Activated CD4-positive, CD25-positive, alpha-beta regulatory T cell (primary cell): ENCODE results near the gene ZNF493.
A peak's percentile ranks its signal among the peaks of the same experiment; 100 is the strongest.

Source experiments
- DNase-seq, 4 experiments: peaks; one replicate each; lab custom pipeline; 2025; lab: John Stamatoyannopoulos, UW

The ZNF493 gene

GRCh38 chr19:21396893-21397572 lies at the start of gene ZNF493:
Gene ZNF493, plus strand, starts transcription at chr19:21397133. Its CDS starts 105 bp downstream, at chr19:21397238.
- DNase-seq, result peak; percentile 64 to 81 (median 76)

DNA sequence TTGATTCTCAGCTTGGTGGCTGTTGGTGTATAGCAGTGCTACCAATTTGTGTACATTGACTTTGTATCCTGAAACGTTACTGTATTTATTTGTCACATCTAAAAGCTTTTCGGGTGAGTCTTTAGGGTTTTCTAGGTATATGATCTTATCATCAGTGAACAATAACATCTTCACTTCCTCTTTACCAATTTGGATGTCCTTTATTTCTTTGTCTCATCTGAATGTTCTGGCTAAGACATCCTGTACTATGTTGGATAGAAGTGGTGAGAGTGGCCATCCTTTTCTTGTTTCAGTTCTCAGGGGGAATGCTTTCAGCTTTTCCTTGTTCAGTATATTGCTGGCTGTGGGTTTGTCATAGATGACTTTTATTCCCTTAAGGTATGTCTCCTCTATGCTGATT lies 44.1 kb upstream of the ZNF493 start:
- no peak for DNase-seq

- peak; percentile 46 to 61 (median 53) for DNase-seq
Measured at GRCh38 chr19:21358768-21359451, 38.0 kb upstream of the ZNF493 start, which contains the start of gene ZNF738. Gene ZNF738, plus strand, starts transcription at chr19:21359000. Its CDS starts 141 bp downstream, at chr19:21359141.

- no peak for DNase-seq
Measured at GRCh38 chr19:21362291-21362690, 34.6 kb upstream of the ZNF493 start.

- DNase-seq, result no peak
Measured at GRCh38 chr19:21383980-21384582, 12.9 kb upstream of the ZNF493 start.

DNA sequence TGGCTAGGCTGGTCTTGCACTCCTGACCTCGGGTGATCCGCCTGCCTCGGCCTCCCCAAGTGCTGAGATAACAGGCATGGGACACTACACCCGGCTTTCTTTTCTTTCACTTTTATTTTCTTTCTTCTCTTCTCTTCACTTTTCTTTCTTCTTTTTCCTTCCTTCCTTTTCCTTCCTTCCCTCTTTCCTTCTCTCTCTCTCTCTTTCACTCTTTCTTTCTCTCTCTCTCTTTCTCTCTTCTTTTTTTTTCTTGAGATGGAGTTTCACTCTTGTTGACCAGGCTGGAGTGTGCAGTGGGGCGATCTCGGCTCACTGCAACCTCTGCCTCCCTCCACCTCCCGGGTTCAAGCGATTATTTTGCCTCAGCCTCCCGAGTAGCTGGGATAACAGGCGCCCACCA lies 812 bp upstream of the ZNF493 start:
- DNase-seq, result no peak

- DNase-seq, result no peak
Measured at GRCh38 chr19:21398851-21399250, 1.9 kb downstream of the ZNF493 start.

DNA sequence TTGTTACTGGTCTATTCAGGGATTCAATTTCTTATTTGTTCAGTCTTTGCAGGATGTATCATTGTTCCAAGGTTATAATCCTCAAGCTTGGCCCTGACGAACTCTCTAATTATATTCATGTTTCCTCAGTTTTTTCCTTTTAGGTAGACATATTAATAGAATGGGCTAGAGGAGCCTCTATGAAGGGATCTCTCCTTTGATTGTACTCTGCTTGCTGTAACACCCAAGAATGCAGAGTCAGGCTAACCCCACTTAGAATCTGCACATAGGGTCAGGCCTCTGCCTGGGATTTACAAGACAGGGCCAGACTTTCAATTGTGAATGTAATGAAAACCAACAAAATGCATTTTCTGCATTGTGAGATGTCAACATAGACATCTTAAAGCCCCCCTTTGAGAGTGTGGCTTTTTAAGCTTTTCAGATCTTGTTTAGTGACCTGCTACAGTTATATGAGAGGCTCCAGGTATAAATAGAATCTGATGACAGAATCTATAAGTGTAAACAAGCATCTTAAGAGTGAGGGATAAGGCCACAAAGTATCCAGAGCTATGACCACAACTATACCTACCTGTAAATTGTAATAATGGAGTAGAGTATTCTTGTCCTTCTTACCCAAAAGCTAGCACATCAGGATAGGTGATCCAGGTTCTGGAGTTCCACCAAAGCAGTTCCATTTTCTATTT lies 5.5 kb downstream of the ZNF493 start:
- DNase-seq, result no peak

GRCh38 chr19:21410166-21410565 lies 13.2 kb downstream of the ZNF493 start:
- DNase-seq, result no peak

GRCh38 chr19:21422244-21422643 lies 25.3 kb downstream of the ZNF493 start:
- no peak for DNase-seq

- no peak for DNase-seq
Measured at GRCh38 chr19:21423057-21424041, 26.4 kb downstream of the ZNF493 start.

GRCh38 chr19:21430675-21431074 lies 33.7 kb downstream of the ZNF493 start:
- no peak for DNase-seq

GRCh38 chr19:21432590-21432989 lies 35.7 kb downstream of the ZNF493 start:
- DNase-seq, result no peak

DNA sequence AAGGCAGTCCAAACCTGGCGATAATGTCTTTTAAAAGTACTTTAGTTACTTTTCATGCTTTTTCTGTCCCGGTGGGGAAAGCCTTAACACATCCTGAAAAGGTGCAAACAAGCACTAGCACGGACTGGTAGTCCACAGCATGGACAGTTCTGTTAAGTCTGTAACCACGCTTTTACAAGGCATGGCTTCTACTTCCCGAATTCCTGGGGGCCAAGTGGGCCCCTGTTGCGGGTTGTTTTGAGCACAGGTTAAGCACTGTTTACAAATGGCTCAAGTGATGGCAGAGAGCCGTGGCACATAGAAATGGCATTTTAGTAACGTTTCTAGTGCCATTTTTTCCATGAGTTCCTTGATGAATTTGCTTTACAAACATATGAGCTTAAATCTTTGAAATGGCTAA lies 37.6 kb downstream of the ZNF493 start:
- DNase-seq, result no peak

DNA sequence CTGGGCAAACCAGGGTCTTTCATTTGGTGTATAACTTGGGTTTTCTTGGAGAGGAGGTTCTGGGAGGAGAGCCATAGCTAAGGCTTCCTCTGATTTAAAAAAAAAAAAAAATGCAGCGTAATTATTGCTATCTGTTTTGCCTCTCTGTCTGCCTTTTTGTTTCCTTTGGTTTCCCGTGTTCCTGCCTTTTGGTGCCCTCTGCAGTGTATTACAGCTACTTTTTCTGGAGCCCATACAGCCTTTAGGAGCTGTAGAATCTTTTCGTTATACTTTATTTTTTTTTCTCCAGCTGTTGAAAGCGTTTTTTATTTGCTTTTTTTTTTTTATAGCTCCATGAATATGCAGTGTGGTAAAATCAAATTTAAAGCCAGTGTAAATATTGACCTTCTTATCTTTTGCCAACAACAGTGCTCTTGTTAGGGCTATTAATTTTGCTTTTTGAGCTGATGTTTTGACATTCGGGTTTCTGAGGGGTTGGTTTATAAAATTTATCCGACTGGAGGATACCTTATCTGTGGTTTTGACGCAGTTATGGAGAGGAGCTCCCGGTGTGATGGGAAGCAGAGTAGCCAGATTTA lies 38.1 kb downstream of the ZNF493 start:
- no peak for DNase-seq

DNA sequence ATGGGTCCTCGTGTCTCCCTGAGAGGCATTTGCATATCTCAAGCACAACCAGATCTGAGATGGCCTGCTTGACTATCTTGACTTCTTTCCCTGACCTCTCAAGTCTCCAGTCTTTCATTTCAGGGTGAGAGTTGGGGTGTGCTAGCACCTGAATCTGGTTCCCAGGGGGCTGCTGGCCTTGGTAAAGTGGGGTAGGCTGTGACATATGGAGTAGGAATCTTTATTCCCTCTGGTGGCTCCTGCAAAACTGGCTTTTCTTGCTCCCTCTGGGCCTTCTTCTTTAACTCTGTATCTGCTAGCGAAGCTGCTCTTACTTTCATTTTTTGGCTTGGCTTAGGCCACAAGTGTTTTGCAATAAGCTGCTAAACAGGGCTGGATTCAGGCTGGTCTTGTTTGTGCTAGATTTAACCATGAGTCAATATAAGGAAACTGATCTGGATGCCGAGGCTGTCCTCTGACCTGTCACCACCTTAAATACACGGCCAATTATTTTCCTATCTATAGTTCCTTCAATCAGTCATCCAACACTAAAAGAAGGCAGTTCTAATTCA lies 42.3 kb downstream of the ZNF493 start:
- no peak for DNase-seq

GRCh38 chr19:21440321-21440720 lies 43.4 kb downstream of the ZNF493 start:
- no peak for DNase-seq

DNA sequence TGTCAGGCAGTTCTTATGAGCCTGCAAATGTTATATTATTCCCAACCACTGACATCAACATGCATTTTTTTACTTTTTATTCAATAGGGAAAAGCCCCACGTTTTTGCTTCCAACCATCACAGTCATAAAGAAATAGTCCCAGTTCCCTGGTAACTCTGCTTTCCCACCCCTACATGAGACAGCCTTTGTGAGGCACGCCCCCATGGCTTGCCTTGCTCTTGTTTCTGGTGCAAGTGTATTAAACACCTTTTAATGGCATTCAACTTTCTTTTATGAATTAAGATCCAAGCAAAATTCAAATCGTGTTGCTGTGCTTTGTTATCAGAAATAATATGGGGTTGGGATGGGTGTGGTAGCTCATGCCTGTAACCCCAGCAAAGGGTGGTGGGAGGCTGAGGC lies 54.3 kb downstream of the ZNF493 start:
- DNase-seq, result no peak

DNA sequence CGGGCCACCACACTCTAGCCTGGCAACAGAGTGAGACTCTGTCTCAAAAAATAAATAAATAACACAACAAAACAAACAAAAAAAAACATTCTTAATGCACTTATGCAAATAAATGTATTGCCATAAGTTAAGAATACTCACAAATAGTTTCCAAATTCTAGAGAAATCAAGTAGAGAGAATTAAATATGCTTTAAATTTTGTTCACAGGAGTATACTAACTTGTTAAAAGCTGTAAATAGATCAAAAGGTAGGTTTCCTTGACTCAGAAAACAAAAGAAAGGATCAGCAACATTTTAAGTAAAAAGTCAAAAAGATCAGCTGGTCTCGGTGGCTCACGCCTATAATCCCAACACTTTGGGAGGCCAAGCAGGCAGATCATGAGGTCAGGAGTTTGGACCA lies 58.0 kb downstream of the ZNF493 start:
- no peak for DNase-seq

GRCh38 chr19:21460686-21461085 lies 63.8 kb downstream of the ZNF493 start:
- no peak for DNase-seq

GRCh38 chr19:21462540-21462939 lies 65.6 kb downstream of the ZNF493 start:
- no peak for DNase-seq
